UCSD-AML1 (cell line): ENCODE measurements around the gene BEND3.
"Not testable (repeated sequence)": the region's sequence is repeated elsewhere in the genome, so short reads cannot be mapped to it uniquely, and the experiment has no call there.

Source experiments
- DNase-seq: peaks from one replicate; lab custom pipeline; 2025; ENCODE audit not compliant: unreplicated experiment; lab: John Stamatoyannopoulos, UW

BEND3 gene

DNA sequence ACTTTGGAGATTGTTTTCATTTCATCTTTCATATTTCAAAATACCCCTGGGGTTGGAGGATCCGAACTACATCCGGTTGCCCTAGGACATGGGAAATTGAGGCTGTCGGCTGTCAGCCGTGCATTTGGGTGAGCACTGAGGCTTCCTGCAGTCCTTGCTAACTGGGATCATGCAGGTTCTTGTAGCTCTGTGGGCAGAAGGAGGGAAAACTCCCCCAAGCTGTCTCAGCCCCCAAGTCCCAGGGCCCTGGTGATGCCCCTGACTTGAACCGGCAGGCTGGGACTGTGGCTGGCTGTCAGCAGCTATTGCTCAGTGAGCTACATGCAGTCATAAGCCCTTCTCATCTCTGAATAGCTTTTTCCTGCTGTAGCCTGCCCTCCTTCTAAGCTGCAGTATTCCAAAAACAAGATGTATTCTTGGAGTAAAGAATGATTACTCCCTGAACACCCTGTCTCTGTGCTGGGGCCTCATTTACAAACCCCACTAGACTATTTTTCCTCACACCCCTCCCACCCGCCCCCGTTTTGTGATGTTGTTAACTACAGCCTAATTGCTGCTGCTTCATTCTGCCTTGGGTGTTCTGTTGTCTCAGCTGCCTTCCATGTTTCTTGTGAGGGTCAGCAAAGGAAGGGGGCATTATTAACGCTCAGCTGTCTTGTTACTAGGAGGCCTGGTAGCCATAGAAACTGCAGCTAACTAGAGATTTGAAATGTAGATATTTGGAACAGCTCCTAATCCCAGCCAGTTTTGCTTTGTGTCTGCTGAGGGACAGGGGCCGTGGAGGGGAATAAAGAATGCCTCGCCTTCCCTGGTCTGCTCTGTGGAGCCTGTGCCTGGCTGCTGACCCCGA lies 69.3 kb downstream of the BEND3 start:
- DNase-seq, result no peak

- no peak for DNase-seq
Observed at GRCh38 chr6:107033126-107033525, 82.2 kb downstream of the BEND3 start.

- DNase-seq, result no peak
Observed at GRCh38 chr6:107032051-107032450, 83.3 kb downstream of the BEND3 start.

GRCh38 chr6:107030151-107030550 lies 85.2 kb downstream of the BEND3 start:
- no peak for DNase-seq

DNA sequence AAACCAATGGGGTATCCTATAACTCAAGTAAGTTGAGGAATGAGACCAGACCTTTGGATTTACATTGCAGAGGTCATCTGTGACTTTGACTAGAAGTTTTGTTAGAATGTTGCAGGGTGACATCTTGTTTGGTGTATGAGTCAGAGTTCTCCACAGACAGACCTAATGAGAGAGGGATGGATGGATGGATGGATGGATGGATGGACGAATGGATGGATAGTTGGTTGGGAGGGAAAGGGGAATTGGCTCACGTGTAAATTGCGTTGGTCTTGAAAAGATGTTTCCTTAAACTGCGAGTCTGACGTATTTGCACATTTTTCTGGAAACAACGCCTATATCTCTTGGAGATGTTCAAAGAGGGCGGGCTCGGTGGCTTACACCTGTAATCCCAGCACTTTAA lies 88.3 kb downstream of the BEND3 start:
- DNase-seq, result no peak

DNA sequence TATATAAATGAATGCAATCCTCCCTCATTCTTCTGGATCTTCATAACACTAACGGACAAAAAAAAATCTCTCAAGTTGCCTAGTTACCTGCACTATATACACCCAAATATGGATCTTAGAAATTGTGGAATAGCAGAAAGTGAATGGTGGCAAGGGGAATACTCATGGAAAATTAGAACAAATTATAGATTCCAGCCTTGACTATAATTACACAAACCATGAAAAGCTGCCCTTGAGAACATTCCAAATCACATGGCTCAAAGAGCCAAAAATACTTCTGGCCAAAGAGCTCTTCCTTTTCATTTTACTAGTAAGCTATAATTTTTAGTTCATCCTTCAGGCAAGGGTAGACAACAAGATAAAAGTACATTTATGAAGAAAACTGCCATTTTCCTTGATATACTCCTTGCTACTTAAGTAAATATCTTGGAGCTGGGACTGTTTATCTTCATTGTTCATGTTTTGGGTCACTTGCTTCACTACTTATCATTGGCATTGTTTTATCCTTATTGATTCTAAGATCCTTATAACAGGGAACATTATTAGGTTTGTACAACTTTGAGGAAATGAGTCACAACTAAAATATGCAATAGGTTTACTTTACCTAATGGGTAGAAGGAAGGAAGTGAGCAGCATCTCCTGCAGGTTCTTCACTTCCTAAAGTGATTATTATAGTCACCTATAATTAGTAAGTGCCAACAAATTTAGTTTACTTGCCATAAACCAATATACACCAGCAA lies 93.7 kb downstream of the BEND3 start:
- DNase-seq, result no peak

DNA sequence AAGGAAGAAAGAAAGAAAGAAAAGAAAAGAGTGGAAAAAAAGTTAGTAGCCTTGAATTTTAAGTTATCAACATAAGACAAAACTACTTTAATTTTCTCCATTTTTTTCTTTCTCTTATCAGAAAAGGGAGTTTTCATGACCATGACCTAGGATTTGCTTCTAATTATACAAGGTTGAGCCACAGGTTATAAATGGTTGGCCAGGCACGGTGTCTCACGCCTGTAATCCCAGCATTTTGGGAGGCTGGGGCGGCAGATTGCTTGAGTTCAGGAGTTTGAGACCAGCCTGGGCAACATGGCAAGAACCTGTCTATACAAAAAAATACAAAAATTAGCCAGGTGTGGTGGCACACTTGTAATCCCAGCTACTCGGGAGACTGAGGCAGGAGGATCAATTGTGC lies 95.1 kb downstream of the BEND3 start:
- no peak for DNase-seq

DNA sequence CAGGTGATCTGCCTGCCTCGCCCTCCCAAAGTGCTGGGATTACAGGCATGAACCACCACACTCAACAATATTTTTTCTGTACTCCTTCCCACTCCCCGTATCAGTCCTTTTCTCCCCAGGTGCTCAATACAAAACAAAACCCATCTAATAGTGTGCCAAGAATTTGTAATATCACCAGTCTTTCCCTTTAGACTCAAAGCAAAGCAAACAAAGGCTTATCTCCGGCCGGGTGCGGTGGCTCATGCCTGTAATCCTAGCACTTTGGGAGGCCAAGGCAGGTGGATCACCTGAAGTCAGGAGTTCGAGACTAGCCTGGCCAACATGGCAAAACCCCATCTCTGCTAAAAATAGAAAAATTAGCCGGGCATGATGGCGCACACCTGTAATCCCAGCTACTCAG lies 95.7 kb downstream of the BEND3 start:
- DNase-seq, result not testable (repeated sequence)

DNA sequence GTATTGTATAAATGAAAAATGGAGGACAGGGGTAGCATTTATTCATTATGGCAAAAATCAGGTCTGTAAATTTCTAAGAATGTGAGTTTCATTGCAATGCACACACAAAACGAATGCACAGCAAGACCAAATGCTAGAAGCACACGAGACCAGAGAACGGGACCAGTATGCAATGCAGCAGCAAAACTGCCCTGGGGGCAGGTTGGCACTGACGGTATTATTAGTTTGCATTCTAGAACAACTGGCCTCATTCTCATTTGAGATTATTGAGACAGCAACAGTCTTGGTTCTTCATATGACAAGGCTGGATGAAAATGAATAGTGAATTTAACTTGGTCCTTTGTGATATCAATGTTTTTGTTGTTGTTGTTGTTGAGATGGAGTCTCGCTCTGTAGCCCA lies 96.3 kb downstream of the BEND3 start:
- DNase-seq, result no peak
